Tongue (tissue), 3 donors: ENCODE data around the gene HPRT1. TPM values are rescaled to one million over a fixed set of nuclear protein-coding genes. Genes with fewer than 3 reads are reported as not detected.
A peak's percentile ranks its signal among the peaks of the same experiment; 100 is the strongest.

Experiments
- DNase-seq: peaks from one replicate; pipeline ENCODE4 v3.0.0-alpha.2; 2015
- small RNA-seq: library from RNA; depleted of rRNA; stranded (forward); fragments of <200 nt; gene quantifications from one replicate; pipeline ENCODE3, GENCODE V24; 2014; ENCODE audit warnings: low replicate concordance
- total RNA-seq: library from RNA; depleted of rRNA; stranded (reverse); fragments of >200 nt; gene quantifications from one replicate; pipeline ENCODE4 v1.2.3, GENCODE V29; 2014

The HPRT1 gene
- total RNA-seq, 1 donor from 2014 or later: 14.2 TPM

- DNase-seq: peak; percentile 57
These were observed 84.7 kb downstream of the HPRT1 start for GRCh38 chrX:134544513-134545151.

DNA sequence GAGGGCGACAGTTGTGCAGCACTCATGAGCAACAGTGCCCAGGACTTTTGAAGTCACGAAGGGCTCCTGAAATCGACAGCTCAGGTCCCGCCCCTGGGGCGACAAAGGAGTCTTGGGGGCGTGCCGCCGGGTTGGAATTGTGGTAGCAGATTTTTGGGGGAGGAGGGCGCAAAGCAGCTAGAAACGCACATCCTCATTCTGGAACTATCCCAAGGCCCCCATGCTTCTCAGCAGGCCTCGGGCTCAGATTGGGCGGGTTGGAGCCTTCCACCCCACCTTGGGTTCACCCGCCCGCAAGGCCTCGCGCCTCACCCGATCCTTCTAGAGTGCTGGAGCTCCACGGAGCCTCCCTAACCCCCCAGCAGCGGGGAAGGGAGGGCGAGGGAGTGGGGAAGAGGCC is 85.5 kb downstream of the HPRT1 start:
- DNase-seq: peak; percentile 75

- DNase-seq: no peak
These were observed 86.2 kb downstream of the HPRT1 start for GRCh38 chrX:134546187-134546586.

DNA sequence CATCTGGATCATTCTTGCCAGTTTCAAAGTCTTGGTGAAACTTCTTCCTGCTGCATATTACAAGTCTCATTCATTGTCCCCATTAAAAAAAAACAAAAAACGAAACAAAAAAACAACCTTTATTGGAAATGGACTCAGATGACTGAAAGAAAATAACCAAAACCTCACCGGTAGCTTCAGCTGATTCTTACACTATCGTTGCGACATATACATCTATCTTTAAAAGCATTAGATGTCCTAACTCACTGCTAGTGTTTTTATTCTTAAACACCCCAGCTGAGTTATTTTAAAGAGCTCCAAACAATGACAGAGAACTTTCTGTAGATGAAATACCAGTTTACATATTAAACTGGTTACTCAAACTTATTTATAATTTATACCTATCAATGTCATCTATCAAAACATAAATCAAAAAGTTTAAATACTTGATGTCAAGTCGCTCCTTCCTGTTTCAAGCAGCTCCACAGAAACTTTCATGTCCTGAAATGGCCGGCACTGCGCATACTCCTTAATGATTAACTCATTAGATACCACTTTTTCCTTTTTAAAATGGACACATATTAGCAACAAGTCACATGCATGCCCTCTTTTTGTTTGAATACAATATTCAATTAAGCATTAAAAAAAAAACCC is 87.2 kb downstream of the HPRT1 start:
- DNase-seq: peak; percentile 55

DNA sequence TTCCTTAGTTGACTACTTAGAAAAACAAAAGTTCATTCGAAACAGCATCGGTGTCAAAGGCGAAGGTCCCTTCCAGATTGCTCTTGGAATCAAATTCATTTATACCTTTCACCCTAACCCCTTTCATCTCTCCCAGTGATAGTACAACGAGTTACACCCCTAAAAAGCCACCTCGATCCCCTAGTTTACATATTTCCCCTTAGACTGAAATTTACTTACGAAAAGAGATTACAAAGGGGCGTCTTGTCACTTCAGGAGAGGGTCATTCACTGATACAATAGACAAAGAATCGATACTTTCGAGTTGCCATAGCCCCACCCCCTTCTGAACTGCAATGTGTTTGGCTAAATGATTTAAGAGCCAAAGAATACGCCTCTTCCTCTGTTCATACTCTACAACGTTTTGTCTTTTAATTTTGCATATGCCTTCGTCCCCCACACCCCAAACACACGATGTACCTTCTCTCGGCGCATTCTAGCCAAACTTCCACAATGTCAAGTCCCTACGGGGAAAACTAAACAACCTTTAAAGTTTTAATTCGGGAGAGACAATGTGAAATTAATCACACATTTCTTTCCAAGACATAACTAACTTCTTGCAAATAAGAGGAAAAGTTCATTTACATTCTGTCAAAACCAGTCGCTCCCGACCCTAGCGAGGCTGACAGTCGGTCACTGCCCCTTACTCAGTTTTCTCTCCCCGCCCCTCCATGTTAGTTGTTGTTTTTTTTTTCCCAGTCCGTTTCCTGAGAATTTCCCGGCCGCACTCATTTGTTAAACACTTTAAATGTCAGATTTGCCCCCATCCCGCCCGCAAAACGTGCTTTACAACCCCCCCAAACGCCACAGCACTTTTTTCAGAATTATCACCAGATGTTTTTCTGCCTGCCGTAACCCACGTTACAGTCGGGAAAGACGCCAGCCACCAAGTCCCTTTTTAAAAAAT is 88.6 kb downstream of the HPRT1 start:
- peak; percentile 65 for DNase-seq

Small RNA genes within 50 kb of the gene (small RNA-seq; reads per million reads assigned to genes)
- gene AC004383.1 (not detected), gene MIR450A1 (0.82 reads per million, percentile 83 among the genes with 10 or more reads in this experiment), gene MIR450A2 (3.0 reads per million, percentile 91 among the genes with 10 or more reads in this experiment), gene MIR450B (415 reads per million, percentile 98 among the genes with 10 or more reads in this experiment), gene MIR503 (28.0 reads per million, percentile 95 among the genes with 10 or more reads in this experiment), gene MIR542 (338 reads per million, percentile 98 among the genes with 10 or more reads in this experiment)

Other genes starting within 250 kb of the HPRT1 start
- gene CCDC160, start 223.0 kb upstream of the HPRT1 start, total RNA-seq: 3.0 TPM
- gene PHF6, start 86.9 kb upstream of the HPRT1 start, total RNA-seq: 30.1 TPM
- gene PLAC1, start 198.3 kb downstream of the HPRT1 start, total RNA-seq: 1.4 TPM